Islet of Langerhans (tissue), 1 donor: ENCODE data around the gene KLF3.

Experiments used
- FAIRE-seq: peaks from one replicate; lab custom pipeline; 2011; peaks lifted over from hg19 to GRCh38; lab: Jason Lieb, UNC

Gene KLF3

GRCh38 chr4:38745881-38746280, 81.9 kb downstream of the KLF3 start:
- no peak for FAIRE-seq

GRCh38 chr4:38747629-38748028, 83.6 kb downstream of the KLF3 start:
- no peak for FAIRE-seq

- no peak for FAIRE-seq
Measured at GRCh38 chr4:38749336-38749735, 85.3 kb downstream of the KLF3 start.
